H9 (cell line): Measurements from ENCODE around the gene DPYD. TPM values are rescaled to one million over a fixed set of nuclear protein-coding genes. Genes with fewer than 3 reads are reported as not detected.

ENCODE experiments used
- DNase-seq: peaks from one replicate; pipeline ENCODE4 v3.0.0-alpha.2; 2017
- H2AFZ ChIP-seq: one replicate; pipeline ENCODE4 v1.6.1; 2013; ENCODE audit warnings: mild to moderate bottlenecking, low read length, control low read depth, moderate library complexity
- H2AK5ac ChIP-seq: 2 replicates; pipeline ENCODE4 v1.6.1; 2013; ENCODE audit warnings: low read length, control low read depth, mixed read lengths; ENCODE audit not compliant: insufficient read length
- H2BK120ac ChIP-seq: one replicate; pipeline ENCODE4 v1.6.1; 2013; ENCODE audit warnings: low read depth, mild to moderate bottlenecking, low read length, control low read depth, inconsistent platforms; ENCODE audit not compliant: poor library complexity, severe bottlenecking
- H2BK12ac ChIP-seq: 2 replicates; pipeline ENCODE4 v1.6.1; 2013; ENCODE audit warnings: low read length, control low read depth, mixed read lengths, low read depth; ENCODE audit not compliant: insufficient read length
- H2BK15ac ChIP-seq: 2 replicates; pipeline ENCODE4 v1.6.1; 2013; ENCODE audit warnings: low read depth, low read length, control low read depth
- H2BK20ac ChIP-seq: one replicate; pipeline ENCODE4 v1.6.1; 2013; ENCODE audit warnings: low read depth, mild to moderate bottlenecking, low read length, control low read depth, inconsistent platforms; ENCODE audit not compliant: poor library complexity, severe bottlenecking
- H2BK5ac ChIP-seq: 2 replicates; pipeline ENCODE4 v1.6.1; 2013; ENCODE audit warnings: low read length, control low read depth, mixed read lengths; ENCODE audit not compliant: insufficient read length
- H3K14ac ChIP-seq: 2 replicates; pipeline ENCODE4 v1.6.1; 2013; ENCODE audit warnings: low read length, control low read depth; ENCODE audit not compliant: insufficient read depth
- H3K18ac ChIP-seq: 2 replicates; pipeline ENCODE4 v1.6.1; 2013; ENCODE audit warnings: low read depth, mild to moderate bottlenecking, mixed read lengths, low read length, control low read depth; ENCODE audit not compliant: insufficient read length
- H3K23ac ChIP-seq: 2 replicates; pipeline ENCODE4 v1.6.1; 2013; ENCODE audit warnings: low read length, control low read depth, mixed read lengths, low read depth; ENCODE audit not compliant: insufficient read length
- H3K23me2 ChIP-seq: 2 replicates; pipeline ENCODE4 v1.6.1; 2013; ENCODE audit warnings: low read depth, mild to moderate bottlenecking, mixed read lengths, low read length, control low read depth; ENCODE audit not compliant: insufficient read length, poor library complexity, severe bottlenecking
- H3K27ac ChIP-seq: 2 replicates; pipeline ENCODE4 v1.5.1; 2013; ENCODE audit warnings: low read length, control low read depth, mixed read lengths, low read depth; ENCODE audit not compliant: insufficient read length
- H3K27me3 ChIP-seq: 2 replicates; pipeline ENCODE4 v1.6.1; 2013; ENCODE audit warnings: low read length, control low read depth, inconsistent platforms; ENCODE audit not compliant: insufficient read depth
- H3K4ac ChIP-seq: 2 replicates; pipeline ENCODE4 v1.6.1; 2013; ENCODE audit warnings: low read depth, mild to moderate bottlenecking, control low read depth, inconsistent platforms, low read length, moderate library complexity
- H3K4me1 ChIP-seq: 2 replicates; pipeline ENCODE4 v1.6.1; 2013; ENCODE audit warnings: low read length, control low read depth, inconsistent platforms; ENCODE audit not compliant: insufficient read depth
- H3K4me2 ChIP-seq: 2 replicates; pipeline ENCODE4 v1.6.1; 2013; ENCODE audit warnings: low read length, control low read depth, mixed read lengths; ENCODE audit not compliant: insufficient read length, insufficient read depth
- H3K56ac ChIP-seq: 2 replicates; pipeline ENCODE4 v1.6.1; 2013; ENCODE audit warnings: low read depth, mild to moderate bottlenecking, mixed read lengths, low read length, control low read depth; ENCODE audit not compliant: insufficient read length
- H3K79me1 ChIP-seq: 2 replicates; pipeline ENCODE4 v1.6.1; 2013; ENCODE audit warnings: low read depth, mild to moderate bottlenecking, moderate library complexity, low read length, control low read depth, inconsistent platforms; ENCODE audit not compliant: insufficient read depth, poor library complexity, severe bottlenecking
- H3K79me2 ChIP-seq: 2 replicates; pipeline ENCODE4 v1.6.1; 2013; ENCODE audit warnings: low read length, control low read depth, inconsistent platforms; ENCODE audit not compliant: insufficient read depth
- H3K9ac ChIP-seq: 2 replicates; pipeline ENCODE4 v1.6.1; 2013; ENCODE audit warnings: low read length, control low read depth, mixed read lengths; ENCODE audit not compliant: insufficient read length; ENCODE audit errors: extremely low read depth
- H3K9me3 ChIP-seq: one replicate; pipeline ENCODE4 v1.6.1; 2013; ENCODE audit warnings: low read depth, low read length, inconsistent platforms; ENCODE audit not compliant: control insufficient read depth
- H3T11ph ChIP-seq: one replicate; pipeline ENCODE4 v1.6.1; 2013; ENCODE audit warnings: mild to moderate bottlenecking, low read length, control low read depth, inconsistent platforms
- H4K20me1 ChIP-seq: one replicate; pipeline ENCODE4 v1.6.1; 2013; ENCODE audit not compliant: control insufficient read depth, insufficient read length, insufficient read depth
- H4K5ac ChIP-seq: 2 replicates; pipeline ENCODE4 v1.6.1; 2013; ENCODE audit warnings: low read depth, mild to moderate bottlenecking, mixed read lengths, low read length, control low read depth; ENCODE audit not compliant: insufficient read length
- H4K8ac ChIP-seq: replicated peaks from 2 replicates; pipeline ENCODE4 v1.6.1; 2013; ENCODE audit warnings: low read length, control low read depth, mixed read lengths, low read depth; ENCODE audit not compliant: insufficient read length
- H4K91ac ChIP-seq: 2 replicates; pipeline ENCODE4 v1.6.1; 2013; ENCODE audit warnings: low read depth, mild to moderate bottlenecking, moderate library complexity, mixed read lengths, low read length, control low read depth; ENCODE audit not compliant: insufficient read length
- H3K27ac Mint-ChIP-seq, 3 experiments: 2 replicates in 2 of 3; 3 replicates in 1 of 3; pipeline ENCODE4 v1.8.0; 2020 to 2021; ENCODE audit warnings: mixed read lengths in 3 of 3, mild to moderate bottlenecking in 1 of 3, moderate library complexity in 1 of 3
- H3K27me3 Mint-ChIP-seq: 2 replicates; pipeline ENCODE4 v1.8.0; 2021; ENCODE audit warnings: low read depth, mild to moderate bottlenecking, moderate library complexity, mixed read lengths
- H3K36me3 Mint-ChIP-seq, 3 experiments: 2 replicates in 2 of 3; 3 replicates in 1 of 3; pipeline ENCODE4 v1.8.0; 2020 to 2021; ENCODE audit warnings: low read depth in 3 of 3, mixed read lengths in 3 of 3; ENCODE audit not compliant: insufficient read depth in 1 of 3
- H3K4me1 Mint-ChIP-seq, 2 experiments: 2 replicates each; pipeline ENCODE4 v1.8.0; 2020; ENCODE audit warnings: mixed read lengths in 2 of 2
- H3K4me3 Mint-ChIP-seq, 2 experiments: 2 replicates in 1 of 2; 3 replicates in 1 of 2; pipeline ENCODE4 v1.8.0; 2020 to 2021; ENCODE audit warnings: mild to moderate bottlenecking in 2 of 2, mixed read lengths in 2 of 2, moderate library complexity in 1 of 2
- H3K9me3 Mint-ChIP-seq, 2 experiments: 2 replicates in 1 of 2; 3 replicates in 1 of 2; pipeline ENCODE4 v1.8.0; 2020; ENCODE audit warnings: mild to moderate bottlenecking in 2 of 2, mixed read lengths in 2 of 2, moderate library complexity in 1 of 2
- total RNA-seq: library from RNA; stranded (reverse); gene quantifications from 2 replicates; pipeline ENCODE4 v1.2.1, GENCODE V29; 2021
- TF ChIP-seq, protein P1 (sequence below): fragments of 200-600 bp; sonication (generic); conservative IDR thresholded peaks from 3 replicates; pipeline ENCODE4 v1.8.0; 2021; ENCODE audit warnings: antibody characterized with exemption, mild to moderate bottlenecking

Gene DPYD
- total RNA-seq, 1 experiment from 2014 or later: 0.37 TPM

DNA sequence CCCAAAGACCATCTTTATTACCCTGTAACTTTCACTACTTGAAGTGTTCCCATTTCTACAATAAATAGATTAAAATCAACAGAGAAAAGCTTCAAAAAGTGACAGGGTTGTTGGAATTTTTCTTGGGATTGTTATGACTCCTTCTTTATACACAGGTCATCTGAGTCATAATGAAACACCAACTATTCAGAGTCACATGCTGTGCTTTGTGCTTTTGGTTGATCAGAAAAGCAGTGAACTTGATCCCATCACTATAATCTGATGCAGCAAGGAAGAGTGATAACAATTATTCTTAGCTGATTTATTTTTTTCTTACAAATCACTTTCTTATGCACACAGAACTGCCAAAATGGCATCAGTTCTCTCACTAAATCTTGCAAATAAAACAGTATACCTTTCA lies 776.3 kb downstream of the DPYD start:
- Histone ChIP-seq H3K9ac (no peak overlapping the region), H4K8ac (no peak overlapping the region), H3K23ac (no peak overlapping the region), H3K4me2 (no peak overlapping the region), H4K20me1 (no peaks in the 10 kb centered on the region), H3K23me2 (no peaks in the 10 kb centered on the region), H3K14ac (no peak overlapping the region), H2BK12ac (no peak overlapping the region), H3K18ac (no peak overlapping the region), H3K4ac (no peak overlapping the region), H3T11ph (no peak overlapping the region), H2BK120ac (no peak overlapping the region), H2BK15ac (no peak overlapping the region), H3K56ac (no peak overlapping the region), H3K4me1 (no peaks in the 10 kb centered on the region), H3K79me2 (no peaks in the 10 kb centered on the region), H4K5ac (no peak overlapping the region), H3K9me3 (no peaks in the 10 kb centered on the region), H2AK5ac (no peak overlapping the region), H2BK20ac (no peak overlapping the region), H3K27me3 (no peaks in the 10 kb centered on the region), H4K91ac (no peak overlapping the region), H2BK5ac (no peak overlapping the region), H3K79me1 (no peaks in the 10 kb centered on the region), H2AFZ (no peak overlapping the region), H3K27ac (no peak overlapping the region)
- Mint-ChIP-seq H3K4me3 (no peak overlapping the region), H3K27ac (no peak overlapping the region; a peak in 1 of 7 replicates), H3K9me3 (no peaks in the 10 kb centered on the region), H3K36me3 (no peaks in the 10 kb centered on the region), H3K4me1 (peaks cover 11 to 12% of the 10 kb centered on the region in 2 experiments), H3K27me3 (no peaks in the 10 kb centered on the region)
- TF ChIP-seq, protein P1, sequence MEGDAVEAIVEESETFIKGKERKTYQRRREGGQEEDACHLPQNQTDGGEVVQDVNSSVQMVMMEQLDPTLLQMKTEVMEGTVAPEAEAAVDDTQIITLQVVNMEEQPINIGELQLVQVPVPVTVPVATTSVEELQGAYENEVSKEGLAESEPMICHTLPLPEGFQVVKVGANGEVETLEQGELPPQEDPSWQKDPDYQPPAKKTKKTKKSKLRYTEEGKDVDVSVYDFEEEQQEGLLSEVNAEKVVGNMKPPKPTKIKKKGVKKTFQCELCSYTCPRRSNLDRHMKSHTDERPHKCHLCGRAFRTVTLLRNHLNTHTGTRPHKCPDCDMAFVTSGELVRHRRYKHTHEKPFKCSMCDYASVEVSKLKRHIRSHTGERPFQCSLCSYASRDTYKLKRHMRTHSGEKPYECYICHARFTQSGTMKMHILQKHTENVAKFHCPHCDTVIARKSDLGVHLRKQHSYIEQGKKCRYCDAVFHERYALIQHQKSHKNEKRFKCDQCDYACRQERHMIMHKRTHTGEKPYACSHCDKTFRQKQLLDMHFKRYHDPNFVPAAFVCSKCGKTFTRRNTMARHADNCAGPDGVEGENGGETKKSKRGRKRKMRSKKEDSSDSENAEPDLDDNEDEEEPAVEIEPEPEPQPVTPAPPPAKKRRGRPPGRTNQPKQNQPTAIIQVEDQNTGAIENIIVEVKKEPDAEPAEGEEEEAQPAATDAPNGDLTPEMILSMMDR: no peak
- DNase-seq: no peak
